CD4-positive, alpha-beta T cell treated with Interleukin-6 at 100 ng/mL for 8 hours (primary cell): ENCODE data around the gene MAFF.
A peak's percentile ranks its signal among the peaks of the same experiment; 100 is the strongest.

Source experiments
- DNase-seq: peaks from one replicate; pipeline ENCODE4 v3.0.0-alpha.2; 2020; ENCODE audit warnings: mixed read lengths, low spot score

The MAFF gene

DNA sequence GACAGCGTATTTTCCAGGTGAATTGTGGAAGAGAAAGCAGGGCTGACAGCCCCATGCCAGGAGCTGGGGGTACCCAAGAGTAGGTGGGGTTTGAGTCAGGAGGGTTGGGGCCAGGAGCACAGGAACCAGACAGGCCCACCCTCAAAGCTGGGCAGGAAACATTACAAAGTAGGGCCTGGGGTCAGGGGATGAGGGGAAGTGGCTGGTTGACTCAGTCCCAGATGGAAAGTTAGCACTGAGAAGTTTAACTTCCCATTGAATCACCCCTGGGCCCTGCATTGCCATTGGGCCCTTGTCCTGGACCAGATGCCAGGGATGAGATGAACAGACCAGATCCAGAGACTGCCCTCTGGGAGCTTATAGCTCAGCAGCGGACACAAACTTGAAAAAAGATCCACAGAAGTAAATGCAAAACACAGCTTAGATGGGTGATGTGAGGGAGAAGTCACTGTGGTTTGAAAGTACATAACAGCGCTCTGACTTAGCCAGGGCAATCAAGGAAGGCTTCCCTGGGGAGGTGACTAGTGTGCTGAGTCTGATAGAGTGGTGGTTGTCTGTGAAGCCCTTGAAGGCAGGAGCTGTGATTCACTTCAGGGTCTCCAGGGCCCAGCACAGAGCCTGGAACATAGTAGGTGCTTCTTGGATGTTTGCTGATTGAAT lies 2.2 kb downstream of the MAFF start:
- DNase-seq = no peak

DNA sequence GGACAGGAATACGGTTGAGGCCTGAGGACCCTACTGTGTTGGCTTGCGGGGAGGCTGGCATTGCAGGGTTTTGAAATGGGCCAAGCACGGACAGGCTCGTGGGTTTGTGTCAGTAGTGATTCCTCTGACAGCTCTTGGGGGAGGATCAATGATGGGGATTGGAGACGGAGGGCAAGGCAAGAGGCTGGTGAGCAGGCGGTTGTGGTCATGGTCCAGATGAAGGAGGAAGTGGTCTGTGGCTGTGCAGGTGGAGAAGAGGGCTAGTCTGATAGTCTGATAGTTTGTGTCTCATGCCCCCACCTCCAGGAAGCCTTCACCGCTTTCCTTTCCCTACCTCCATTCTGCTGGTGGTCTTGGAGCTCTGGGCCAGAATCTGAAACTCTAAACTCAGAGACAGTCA lies 3.0 kb downstream of the MAFF start:
- DNase-seq = no peak

DNA sequence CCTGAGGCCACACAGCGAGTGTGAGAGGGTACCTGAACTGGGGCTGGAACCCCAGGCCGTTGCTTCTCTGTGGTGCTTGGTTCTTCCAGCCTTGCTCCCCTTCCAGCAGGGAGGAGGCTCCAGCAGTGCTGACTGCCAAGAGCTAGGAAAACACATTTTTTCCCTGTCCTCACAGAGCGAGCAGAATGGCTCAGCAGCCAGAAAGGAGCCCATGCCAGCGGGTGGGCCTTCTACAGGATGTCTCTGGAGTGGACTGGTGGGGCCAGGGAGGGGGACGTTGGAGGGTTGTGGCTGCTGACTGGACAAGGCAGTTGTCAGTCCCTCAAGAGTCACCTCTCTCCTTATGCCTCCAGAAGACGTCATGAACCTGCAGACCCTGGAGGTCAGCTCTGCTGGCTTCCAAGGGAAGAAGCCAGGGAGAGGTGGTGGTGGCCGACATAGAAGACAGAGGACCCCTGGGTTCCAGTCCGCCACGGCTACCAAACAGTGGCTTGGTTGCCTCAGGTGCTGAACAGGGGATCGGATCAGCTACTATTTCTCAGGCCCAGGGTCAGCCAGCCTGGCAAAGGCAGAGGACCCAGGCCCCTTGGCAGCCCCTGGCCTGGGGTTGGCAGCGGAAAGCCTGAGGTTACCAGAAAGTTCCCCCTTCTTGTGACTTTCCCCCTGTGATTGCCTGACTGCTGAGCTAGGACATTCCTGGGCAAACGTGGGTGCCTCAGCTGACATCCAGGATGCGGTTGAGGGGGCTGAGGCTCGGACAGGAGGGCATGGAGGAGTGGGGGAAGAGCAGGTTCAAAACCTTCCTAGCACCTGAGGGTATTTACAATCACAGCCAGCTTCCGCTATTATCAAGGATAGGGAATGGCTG lies 3.7 kb downstream of the MAFF start:
- DNase-seq = no peak

DNA sequence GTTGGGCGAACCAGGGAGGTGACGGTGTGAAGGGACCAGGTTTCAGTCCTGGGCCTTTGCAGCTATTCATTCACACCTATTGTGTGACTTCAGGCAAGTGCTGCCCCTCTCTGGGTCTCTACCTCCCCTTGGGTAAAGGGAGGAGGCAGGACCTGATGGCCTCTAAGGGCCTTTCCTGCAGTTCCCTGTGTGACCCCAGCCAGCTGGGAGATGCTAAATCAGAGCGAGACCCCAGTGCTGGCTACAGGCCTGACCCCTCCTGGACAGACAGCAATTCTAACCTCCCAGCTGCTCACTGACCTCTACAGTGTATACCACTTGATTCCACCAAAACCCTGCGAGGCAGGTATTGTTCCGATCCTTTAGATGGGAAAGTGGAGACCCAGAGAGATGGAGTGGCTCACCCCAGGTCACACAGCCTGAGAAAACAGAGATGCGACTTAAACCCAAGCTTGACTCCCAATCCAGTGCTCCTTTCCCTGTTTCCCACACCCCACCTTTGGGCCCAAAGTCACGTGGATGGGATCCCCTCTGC lies 6.2 kb downstream of the MAFF start:
- DNase-seq = no peak

DNA sequence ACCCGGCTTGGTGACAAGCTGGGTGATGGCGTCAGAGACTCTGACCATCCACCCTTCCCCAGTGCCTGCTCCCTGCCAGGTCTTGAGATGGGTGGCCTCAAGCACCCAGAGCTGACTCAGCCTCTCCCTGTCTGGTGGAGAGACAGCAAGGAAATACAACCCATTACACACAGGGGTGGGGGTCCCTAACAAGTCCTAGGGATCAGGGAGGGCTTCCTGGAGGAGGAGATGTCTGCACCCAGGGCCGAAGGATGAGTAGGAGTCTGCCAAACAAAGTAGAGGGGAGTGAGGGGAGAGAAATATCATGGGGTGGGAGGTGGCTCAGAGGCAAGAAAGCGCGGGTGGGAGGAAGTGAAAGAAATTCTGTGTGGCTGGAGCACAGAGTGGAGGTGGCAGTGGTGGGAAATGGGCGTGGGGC lies 6.8 kb downstream of the MAFF start:
- DNase-seq = no peak

DNA sequence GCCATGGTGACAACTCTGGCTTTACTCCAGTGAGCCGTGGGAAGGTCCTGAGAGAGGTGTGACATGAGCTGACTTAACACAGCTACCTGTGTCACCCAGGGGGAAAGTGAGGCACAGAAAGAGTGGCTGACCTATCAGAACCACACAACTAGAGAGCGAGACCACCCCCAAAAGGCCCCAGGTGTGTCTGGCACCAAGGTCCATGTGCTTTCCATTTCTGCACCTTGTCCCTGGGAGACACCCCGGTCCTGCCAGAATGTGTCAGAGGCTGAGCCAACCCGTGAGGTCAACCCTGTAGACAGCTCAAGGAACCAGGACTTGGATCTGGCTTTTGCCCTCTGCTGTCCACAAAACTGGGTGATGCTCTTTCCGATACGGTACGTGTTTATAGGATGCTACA lies 9.8 kb downstream of the MAFF start:
- no peak for DNase-seq

DNA sequence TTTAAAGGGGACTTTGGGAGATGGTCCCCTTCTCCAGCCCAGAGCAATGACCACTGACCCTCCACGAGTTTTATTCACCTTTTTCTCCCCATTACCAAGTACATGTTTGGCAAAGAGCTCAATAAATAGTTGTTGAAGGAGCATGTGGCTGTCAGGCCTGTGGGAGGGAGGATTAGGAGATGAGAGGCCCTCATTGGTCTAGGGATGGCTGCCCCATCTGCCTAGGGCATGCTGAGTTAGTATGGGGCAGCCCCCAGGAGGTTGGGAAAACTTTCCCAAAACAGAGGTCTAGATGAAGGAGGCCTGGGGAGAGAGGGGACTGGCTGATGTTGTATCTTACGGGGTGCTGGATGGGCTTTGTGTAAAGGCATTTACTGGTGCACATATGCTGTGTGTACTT lies 10.6 kb downstream of the MAFF start:
- no peak for DNase-seq

DNA sequence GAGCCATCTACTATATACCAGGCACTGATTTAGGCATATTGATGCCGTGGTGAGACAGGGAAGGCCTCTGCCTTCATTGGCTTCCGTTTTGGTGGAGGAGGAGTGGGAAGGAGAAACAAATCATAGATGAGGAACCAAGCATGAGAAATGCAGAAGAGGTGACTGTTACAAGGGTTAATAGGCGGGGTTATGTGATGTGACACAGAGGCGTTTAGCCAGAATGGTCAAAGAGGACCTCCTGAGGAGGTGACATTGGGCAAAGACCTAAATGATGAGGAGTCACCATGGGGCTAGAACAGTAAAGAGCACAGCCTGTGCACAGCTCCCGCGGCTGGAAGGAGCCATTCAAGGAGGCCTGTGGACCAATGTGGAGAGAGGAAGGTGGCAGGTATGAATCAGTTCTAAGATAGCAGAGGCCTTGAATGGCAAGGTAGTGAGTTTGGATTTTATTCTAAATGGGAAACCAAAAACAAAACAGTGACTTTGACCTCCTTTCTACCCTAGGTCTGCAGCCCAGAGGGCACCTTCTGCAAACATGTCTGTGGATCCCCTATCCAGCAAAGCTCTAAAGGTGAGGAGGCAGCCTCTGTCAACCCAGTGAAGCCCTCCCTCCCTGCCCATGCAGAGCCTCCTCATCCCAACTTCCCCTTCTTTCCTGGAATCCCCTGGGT lies 11.7 kb downstream of the MAFF start:
- DNase-seq = no peak

DNA sequence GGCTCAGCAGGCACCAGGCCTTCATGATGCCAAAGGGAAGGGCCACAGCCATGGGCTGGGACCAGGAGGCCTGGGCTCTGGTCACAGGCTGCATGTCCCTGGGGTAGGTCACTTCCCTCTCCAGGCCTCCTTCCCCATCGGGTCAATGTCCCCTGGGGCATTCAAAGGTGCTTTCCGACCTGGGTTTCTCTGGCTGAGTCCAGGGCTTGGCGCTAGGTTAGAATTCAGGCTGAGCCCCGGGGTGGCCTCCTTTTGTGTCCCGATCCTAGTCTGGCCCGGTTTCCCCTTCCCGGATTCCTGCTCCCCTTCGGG lies 12.2 kb downstream of the MAFF start:
- DNase-seq = no peak

DNA sequence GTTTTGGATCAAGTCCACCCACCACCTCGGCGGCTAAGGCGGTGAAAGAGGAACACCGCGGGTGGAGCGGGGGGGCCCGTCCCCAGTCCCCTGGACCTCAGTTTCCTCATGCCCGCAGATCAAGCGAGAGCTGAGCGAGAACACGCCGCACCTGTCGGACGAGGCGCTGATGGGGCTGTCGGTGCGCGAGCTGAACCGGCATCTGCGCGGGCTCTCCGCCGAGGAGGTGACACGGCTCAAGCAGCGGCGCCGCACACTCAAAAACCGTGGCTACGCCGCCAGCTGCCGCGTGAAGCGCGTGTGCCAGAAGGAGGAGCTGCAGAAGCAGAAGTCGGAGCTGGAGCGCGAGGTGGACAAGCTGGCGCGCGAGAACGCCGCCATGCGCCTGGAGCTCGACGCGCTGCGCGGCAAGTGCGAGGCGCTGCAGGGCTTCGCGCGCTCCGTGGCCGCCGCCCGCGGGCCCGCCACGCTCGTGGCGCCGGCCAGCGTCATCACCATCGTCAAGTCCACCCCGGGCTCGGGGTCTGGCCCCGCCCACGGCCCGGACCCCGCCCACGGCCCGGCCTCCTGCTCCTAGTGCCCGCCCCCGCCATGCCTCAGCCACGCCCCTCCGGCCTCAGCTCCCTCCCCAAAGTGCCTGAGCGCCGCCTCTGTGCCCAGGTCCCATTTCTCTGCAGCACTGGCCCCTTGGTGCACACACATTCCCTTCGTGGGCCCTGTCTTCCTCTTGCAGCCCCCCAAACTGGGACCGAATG lies 12.7 kb downstream of the MAFF start:
- peak; percentile 71 for DNase-seq

DNA sequence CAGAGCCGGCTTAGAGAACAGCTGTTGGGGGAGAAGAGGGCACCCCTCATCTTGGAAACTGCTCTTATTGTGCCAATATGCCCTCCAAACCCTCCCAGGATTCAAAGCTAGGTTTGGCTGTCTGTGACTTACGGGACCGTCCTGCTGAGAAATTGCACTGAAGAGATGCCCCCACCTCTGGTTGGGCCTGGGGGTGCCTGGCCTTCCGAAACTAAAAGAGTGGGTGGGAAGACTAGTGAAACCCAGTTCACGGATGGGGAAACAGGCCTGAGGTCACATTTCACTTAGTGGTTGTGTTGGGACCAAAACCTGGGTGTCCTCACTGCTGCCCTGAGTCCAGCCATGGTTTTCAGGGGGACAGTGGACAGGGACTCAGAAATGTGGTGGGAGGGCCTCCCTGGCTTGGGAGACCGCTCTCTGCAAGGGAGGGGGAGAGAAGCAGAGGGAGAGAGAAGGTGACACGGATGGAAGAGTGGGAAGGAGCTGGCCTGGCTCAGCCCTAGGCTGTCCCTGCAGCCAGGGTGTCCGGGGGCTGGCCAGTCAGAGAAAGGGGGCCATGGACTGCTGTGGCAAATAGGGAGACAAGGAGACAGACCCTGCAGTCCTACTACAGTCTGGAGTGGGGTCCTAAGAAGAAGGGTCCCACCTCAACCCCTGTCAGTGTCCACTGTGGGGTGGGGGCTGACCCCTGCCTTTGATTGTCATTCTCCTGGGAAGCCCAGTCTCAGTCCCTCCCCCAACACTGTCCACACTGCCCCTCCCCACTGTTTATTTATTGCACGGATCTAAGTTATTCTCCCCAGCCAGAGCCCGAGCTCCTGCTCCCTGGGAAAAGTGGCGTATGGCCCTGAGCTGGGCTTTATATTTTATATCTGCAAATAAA lies 13.6 kb downstream of the MAFF start:
- DNase-seq = no peak

DNA sequence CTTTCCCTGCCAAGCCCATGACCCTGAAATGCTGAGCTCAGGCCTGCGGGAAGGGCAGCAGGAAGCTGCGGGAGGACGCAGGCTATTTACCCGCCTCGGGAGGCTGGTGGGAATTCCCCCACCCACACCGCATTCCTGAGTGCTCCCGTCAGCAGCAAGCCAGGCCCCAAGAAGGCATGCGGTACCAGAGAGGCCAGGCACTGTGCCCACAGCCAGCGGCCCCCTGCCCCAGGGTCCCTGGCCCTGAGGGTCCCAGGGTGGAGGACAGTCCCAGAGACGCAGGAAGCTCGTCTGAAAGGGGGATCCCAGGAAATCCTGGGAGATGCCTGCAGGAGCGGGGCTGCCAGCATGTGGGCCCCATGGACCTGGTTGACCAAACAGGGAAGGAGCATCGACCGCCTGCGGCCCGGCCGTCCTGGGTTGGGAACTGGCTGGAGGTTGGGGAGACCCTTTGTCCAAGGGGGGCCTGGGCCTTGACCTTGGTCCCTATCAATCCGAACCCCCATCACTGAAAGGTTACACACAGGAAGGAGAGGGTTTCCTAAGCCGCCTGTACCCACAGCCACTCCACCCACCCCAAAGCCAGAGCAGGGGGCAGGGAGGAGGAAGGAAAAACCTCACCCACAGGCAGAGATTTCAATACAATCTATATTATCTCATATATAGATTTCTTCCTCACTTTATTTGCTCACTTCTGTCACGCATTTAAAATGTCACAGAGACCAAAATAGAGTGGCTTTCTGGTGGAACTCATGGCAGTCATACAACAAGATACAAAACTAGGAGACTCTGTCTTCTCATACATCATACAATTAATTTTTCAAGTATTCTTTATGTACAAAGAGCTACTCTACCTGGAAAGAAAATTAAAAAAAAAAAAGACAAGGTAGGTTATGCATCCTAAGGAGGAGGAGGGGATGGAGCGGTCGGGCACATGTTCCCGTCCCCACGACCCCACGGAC lies 17.1 kb downstream of the MAFF start:
- peak; percentile 22 for DNase-seq

DNA sequence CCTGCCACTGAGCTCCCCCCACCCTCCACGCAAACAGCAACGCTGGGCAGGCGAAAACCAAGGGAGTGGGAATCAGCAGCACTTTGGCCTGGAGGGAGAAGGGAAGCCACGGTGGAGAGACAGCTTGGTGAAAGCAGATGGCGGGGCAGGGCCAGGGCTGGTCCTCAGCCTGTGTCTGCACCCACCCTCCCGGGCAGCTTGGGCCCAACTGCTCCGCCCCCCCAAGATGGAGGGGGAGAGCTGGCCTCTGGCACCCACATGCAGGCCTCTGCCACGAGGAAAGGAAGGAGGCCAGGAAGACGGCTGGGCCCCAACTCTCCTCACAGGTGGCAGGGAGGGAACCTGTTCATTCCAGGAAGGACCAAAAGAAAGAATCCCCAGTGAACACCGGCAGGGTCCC lies 17.8 kb downstream of the MAFF start:
- no peak for DNase-seq

DNA sequence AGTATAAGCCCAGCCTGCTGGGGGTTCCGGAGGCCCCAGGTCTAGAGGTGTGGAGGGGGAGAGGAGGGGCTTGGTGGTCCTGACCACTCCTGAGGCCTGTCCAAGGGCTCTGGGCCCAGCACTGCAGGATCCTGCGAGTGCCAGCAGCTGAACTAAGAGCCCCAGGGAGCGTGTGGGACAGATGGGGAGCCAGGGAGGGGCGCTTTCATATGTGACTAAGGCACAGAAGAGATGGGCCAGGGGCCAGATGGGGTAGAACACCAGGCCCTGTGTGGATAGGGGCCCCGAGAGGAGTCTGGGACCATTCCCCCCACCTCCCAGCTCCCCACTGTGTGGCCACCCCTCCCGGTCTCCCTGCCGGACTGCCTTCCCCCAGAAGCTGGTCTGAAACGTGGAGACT lies 18.4 kb downstream of the MAFF start:
- DNase-seq = no peak

DNA sequence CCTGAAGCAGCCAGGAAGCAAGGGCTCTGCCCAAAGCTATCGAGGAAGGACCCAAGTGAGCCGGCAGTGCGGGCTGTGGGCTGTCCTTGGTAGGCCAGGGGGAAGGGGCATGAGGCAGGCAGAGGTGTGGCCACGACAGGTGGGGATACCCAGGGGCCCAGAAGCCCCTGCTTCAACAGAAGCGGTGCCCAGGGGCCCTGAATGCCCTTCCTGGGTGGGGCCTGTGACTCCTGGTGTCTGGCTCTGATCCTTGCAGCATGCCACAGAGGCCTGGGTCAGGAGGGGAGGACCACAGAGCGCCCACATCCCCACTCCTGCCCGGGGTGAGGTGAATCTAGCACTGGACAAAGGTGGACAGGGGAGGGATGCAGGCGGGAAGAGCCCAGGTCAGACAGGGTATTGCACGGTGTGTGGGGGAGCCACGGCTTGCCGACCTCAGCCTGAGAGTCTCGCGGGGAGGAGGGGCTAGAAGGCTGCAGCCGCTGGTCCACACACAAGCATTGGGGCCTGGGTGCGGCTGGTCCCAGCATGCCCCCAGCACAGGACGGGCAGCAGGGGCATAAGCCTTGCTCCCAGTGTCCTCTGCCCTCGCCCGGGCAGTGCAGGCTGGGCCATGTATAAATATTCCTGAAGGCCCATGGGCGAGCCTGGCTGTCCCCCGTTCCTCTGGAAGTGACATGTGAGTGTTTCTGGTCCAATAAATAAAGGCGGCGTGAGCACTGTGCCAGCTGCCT lies 19.0 kb downstream of the MAFF start:
- DNase-seq = no peak

DNA sequence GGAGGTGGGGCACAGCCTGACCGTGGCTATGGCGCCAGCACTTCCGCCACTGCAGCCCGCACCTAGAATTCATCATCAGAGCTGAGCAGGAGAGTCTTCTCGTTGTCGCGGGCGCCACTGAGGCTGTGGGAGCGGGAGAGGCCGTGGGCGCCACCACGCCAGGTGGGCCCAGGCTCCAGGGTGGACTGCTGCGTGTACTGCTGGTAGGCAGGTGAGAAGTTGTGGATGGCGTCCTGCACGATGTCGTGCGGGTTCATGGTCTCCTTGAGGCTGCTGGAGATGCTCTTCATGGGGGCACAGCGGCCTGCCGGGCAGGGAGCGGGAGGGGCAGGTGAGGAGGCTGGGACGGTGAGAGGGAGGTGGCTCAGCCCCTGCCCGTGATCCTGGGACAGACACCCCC lies 19.6 kb downstream of the MAFF start:
- no peak for DNase-seq

DNA sequence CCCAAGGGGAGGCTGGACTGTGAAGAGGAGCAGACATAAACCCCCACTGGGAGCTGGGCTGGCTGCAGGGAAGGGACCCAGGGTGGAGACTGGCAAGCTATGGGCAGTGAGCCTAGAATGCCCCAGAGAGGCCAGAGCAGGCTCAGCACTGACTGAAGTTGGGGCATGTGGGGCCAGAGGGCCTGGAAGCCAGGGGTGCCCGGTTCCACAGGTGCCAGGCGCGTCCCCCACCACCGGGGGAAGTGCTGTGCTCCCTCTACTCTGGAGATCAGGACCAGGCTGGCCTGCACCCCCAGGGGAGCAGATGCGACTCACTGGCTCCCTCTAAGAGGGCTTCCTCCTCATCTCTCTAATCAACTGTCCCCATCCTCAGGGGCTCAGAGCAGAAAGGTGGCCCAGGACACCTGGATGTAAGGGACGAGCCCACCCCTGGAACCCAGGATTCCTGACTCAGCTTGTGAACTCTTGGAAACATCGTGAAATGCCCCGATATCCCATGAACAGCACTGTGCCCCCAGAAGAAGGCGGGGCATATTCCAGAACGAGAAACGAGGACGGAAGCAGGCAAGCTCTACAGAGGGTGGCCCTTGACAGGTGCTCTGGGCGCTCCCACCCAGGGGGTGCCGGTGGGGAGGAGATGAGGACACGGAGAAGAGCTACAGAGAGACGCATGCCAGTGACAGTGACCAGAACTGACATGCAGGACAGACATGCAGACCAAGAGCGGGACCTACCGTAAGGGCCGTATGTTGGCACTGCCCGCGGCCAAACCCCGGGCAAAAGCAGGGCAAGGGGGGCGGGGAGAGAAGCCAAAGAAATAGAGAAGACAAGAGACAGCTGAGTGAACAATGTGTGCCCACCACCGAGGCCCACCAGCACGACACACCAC lies 20.4 kb downstream of the MAFF start:
- no peak for DNase-seq

DNA sequence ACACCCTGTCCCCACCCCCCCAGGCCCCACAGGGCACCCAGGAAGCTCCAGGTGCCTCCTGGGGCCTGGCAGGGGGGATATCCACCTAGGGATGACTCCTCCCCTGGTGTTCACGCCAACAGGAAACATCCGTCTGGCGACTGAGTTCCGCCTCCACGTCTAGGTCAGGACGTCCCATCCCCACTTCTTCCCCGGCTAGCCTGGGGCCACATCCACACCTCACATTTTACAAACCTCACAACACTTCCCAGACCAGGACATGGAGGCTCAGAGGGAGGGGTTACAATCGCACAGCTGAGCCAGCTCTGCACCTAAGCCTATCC lies 21.0 kb downstream of the MAFF start:
- DNase-seq = no peak
